ENCODE results near the gene ACTR8. TPM values are rescaled to one million over a fixed set of nuclear protein-coding genes. Genes with fewer than 3 reads are reported as not detected.

The ACTR8 gene
- total RNA-seq, 6 donors from 2014 or later, result 16.2 to 29.7 (median 20.4) TPM

- DNase-seq, result peak in 1 of 2 donors; percentile 39
- H3K9me3 ChIP-seq, result no peaks in the 10 kb centered on the region
- H3K27me3 ChIP-seq, result no peaks in the 10 kb centered on the region
- H3K4me3 ChIP-seq, result no peak overlapping the region
- TF ChIP-seq POLR2AphosphoS5 (IDR thresholded peaks at IDR 0.05), result no peak
- no peak for TF ChIP-seq EP300 (IDR thresholded peaks at IDR 0.05)
- TF ChIP-seq POLR2A (IDR thresholded peaks at IDR 0.05), result no peak
- TF ChIP-seq, protein P1, sequence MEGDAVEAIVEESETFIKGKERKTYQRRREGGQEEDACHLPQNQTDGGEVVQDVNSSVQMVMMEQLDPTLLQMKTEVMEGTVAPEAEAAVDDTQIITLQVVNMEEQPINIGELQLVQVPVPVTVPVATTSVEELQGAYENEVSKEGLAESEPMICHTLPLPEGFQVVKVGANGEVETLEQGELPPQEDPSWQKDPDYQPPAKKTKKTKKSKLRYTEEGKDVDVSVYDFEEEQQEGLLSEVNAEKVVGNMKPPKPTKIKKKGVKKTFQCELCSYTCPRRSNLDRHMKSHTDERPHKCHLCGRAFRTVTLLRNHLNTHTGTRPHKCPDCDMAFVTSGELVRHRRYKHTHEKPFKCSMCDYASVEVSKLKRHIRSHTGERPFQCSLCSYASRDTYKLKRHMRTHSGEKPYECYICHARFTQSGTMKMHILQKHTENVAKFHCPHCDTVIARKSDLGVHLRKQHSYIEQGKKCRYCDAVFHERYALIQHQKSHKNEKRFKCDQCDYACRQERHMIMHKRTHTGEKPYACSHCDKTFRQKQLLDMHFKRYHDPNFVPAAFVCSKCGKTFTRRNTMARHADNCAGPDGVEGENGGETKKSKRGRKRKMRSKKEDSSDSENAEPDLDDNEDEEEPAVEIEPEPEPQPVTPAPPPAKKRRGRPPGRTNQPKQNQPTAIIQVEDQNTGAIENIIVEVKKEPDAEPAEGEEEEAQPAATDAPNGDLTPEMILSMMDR (IDR thresholded peaks at IDR 0.05), result no peak
- peaks cover 0 to 12% (median 0%) of the 10 kb centered on the region in 4 donors for H3K4me1 ChIP-seq
- 65 to 66% methylated on average over 5 of the region's 5 CpGs for WGBS, 2 donors
- peak in 1 of 2 donors; percentile 36 for ATAC-seq (ENCODE audit: low FRiP score in 2 of 2)
- H3K27ac ChIP-seq, result peak overlapping the region in 2 of 4 donors; percentile 46 to 58
- H3K36me3 ChIP-seq, result no peaks in the 10 kb centered on the region
Measured at GRCh38 chr3:53833700-53834099, 48.3 kb downstream of the ACTR8 start.

GRCh38 chr3:53833053-53833645, 48.8 kb downstream of the ACTR8 start:
- no peaks in the 10 kb centered on the region for H3K36me3 ChIP-seq
- no peak for ATAC-seq (ENCODE audit: low FRiP score in 2 of 2)
- no peak for DNase-seq
- no peaks in the 10 kb centered on the region for H3K9me3 ChIP-seq
- no peak overlapping the region for H3K4me3 ChIP-seq
- peak overlapping the region in 2 of 4 donors; percentile 46 for H3K27ac ChIP-seq
- 90 to 91% methylated on average over 9 of the region's 9 CpGs for WGBS, 2 donors
- peaks cover 0 to 18% (median 0%) of the 10 kb centered on the region in 4 donors for H3K4me1 ChIP-seq
- H3K27me3 ChIP-seq, result no peaks in the 10 kb centered on the region
- TF ChIP-seq POLR2A (IDR thresholded peaks at IDR 0.05) (no peak), EP300 (IDR thresholded peaks at IDR 0.05) (no peak), POLR2AphosphoS5 (IDR thresholded peaks at IDR 0.05) (no peak)
- TF ChIP-seq, protein P1 (IDR thresholded peaks at IDR 0.05), result no peak

- 76 to 95% methylated on average over 4 to 5 of the region's 6 CpGs for WGBS, 2 donors
- no peaks in the 10 kb centered on the region for H3K36me3 ChIP-seq
- H3K9me3 ChIP-seq, result no peaks in the 10 kb centered on the region
- ATAC-seq (ENCODE audit: low FRiP score in 2 of 2), result no peak
- H3K4me3 ChIP-seq, result no peak overlapping the region
- TF ChIP-seq POLR2AphosphoS5 (IDR thresholded peaks at IDR 0.05) (no peak), EP300 (IDR thresholded peaks at IDR 0.05) (no peak), POLR2A (IDR thresholded peaks at IDR 0.05) (no peak)
- TF ChIP-seq, protein P1 (IDR thresholded peaks at IDR 0.05), result no peak
- no peaks in the 10 kb centered on the region for H3K27me3 ChIP-seq
- peaks cover 0 to 13% (median 0%) of the 10 kb centered on the region in 4 donors for H3K4me1 ChIP-seq
- H3K27ac ChIP-seq, result no peak overlapping the region
- DNase-seq, result no peak
Measured at GRCh38 chr3:53830944-53831343, 51.0 kb downstream of the ACTR8 start.

DNA sequence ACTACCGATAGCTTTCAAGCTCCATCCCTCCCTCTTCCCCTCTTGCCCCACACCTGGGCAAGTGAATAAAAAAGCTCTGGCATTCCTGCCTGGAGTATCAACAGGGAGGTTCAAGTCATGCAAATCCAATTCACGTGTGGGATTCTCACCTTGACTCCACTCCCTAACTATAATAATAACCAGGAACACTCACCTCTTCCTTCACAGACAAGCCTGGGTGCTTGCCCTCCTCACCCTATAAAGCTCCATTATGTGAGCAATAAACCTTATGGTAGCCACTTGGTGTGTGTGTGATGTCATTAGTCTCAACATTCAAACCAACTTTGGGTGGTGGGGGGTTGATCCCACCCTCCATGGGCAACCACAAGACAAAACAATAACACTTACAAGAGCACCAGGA, 52.3 kb downstream of the ACTR8 start:
- no peak overlapping the region for H3K4me3 ChIP-seq
- H3K27me3 ChIP-seq, result no peaks in the 10 kb centered on the region
- DNase-seq (no peak), ATAC-seq (ENCODE audit: low FRiP score in 2 of 2) (no peak)
- no peak overlapping the region for H3K27ac ChIP-seq
- WGBS, 2 donors, result 81 to 90% methylated on average over 2 of the region's 2 CpGs
- H3K9me3 ChIP-seq, result no peaks in the 10 kb centered on the region
- TF ChIP-seq EP300 (IDR thresholded peaks at IDR 0.05), result no peak
- H3K4me1 ChIP-seq, result peaks cover 0 to 13% (median 0%) of the 10 kb centered on the region in 4 donors
- no peaks in the 10 kb centered on the region for H3K36me3 ChIP-seq

DNA sequence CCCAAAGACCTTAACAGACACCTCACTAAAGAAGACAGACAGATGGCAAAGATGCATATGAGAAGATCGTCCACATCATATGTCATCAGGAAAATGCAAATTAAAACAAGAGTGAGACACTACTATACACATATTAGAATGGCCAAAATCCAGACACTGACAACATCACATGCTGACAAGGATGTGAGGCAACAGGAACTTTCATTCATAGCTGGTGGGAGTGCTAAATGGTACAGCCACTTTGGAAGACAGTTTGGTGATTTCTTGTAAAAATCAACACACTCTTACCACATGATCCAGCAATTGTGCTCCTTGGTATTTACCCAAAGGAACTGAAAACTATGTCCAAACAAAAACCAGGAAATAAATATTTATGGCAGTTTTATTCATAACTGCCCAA, 53.4 kb downstream of the ACTR8 start:
- DNase-seq, result no peak
- H3K36me3 ChIP-seq, result no peaks in the 10 kb centered on the region
- H3K4me1 ChIP-seq, result peaks cover 0 to 19% (median 0%) of the 10 kb centered on the region in 4 donors
- H3K27ac ChIP-seq, result no peak overlapping the region
- 62 to 68% methylated on average over 1 of the region's 1 CpG for WGBS, 2 donors
- TF ChIP-seq EP300 (IDR thresholded peaks at IDR 0.05), result no peak
- TF ChIP-seq POLR2AphosphoS5 (IDR thresholded peaks at IDR 0.05), result no peak
- no peak for TF ChIP-seq POLR2A (IDR thresholded peaks at IDR 0.05)
- TF ChIP-seq, protein P1 (IDR thresholded peaks at IDR 0.05), result no peak
- H3K4me3 ChIP-seq, result no peak overlapping the region
- H3K27me3 ChIP-seq, result no peaks in the 10 kb centered on the region
- ATAC-seq (ENCODE audit: low FRiP score in 2 of 2), result no peak
- no peaks in the 10 kb centered on the region for H3K9me3 ChIP-seq

All from upper lobe of left lung (tissue), 6 donors.